Measurements from ENCODE around the gene DECR2.
"Not testable (repeated sequence)": the region's sequence is repeated elsewhere in the genome, so short reads cannot be mapped to it uniquely, and the experiment has no call there.

DECR2 gene

GRCh38 chr16:379961-380761, 21.5 kb upstream of the DECR2 start:
- no peak for FAIRE-seq

GRCh38 chr16:380762-381011, 21.0 kb upstream of the DECR2 start:
- no peak for FAIRE-seq

- no peak for FAIRE-seq
Observed at GRCh38 chr16:381012-381788, 20.5 kb upstream of the DECR2 start.

- no peak for FAIRE-seq
Observed at GRCh38 chr16:381789-382717, 19.6 kb upstream of the DECR2 start, which contains the start of gene PGAP6. PGAP6 (minus strand) TSS chr16:381978; CDS start chr16:381821, 157 bp downstream.

GRCh38 chr16:383326-384051, 18.2 kb upstream of the DECR2 start:
- FAIRE-seq: no peak

- no peak for FAIRE-seq
Observed at GRCh38 chr16:386641-387156, 15.0 kb upstream of the DECR2 start.

DNA sequence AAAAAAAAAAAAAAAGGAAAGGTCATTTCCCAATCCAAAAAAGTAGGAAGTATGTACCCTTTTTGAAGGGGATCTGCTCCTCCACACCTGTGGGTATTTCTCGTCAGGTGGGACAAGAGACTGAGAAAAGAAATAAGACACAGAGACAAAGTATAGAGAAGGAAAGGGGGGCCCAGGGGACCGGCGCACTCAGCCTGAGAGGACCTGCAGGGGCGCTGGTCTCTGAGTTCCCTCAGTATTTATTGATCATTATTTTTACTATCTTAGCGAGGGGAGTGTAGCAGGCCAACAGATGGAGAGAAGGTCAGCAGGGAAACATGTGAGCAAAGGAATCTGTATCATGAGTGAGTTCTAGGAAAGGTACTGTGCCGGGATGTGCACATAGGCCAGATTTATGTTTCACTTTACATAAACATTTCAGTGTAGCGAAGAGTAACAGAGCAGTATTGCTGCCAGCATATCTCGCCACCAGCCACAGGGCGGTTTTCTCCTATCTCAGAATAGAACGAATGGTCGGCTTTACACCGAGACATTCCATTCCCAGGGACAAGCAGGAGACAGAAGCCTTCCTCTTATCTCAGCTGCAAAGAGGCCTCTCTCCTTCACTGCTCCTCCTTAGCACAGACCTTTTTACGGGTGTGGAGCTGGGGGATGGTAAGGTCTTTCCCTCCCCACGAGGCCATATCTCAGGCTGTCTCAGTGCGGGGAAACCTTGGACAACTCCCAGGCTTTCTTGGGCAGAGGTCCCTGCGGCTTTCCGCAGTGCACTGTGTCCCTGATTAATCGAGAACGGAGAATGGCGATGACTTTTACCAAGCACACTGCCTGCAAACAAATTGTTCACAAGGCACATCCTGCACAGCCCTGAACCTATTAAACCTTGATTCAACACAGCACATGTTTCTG, 13.7 kb upstream of the DECR2 start:
- not testable (repeated sequence) for FAIRE-seq

DNA sequence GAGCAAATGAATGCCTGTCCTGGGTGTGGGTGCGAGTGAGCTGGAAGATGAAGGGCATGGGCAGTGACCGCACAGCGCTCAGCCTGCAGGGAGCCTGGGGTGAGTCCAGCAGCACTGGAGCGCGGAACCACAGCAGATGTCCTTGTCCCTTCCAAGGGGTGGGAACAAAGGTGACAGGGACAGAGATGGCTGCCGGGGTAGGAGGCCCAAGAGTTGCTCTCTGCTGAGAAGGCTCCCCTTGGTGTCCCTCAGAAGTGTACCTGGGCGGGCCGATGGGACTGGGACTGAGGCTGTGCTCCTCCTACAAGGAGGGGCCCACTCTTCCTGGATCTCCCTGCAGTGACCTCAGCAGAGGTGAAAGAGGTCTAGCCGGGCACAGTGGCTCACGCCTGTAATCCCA, 12.3 kb upstream of the DECR2 start:
- no peak for FAIRE-seq

- FAIRE-seq: no peak
Observed at GRCh38 chr16:391885-392335, 9.8 kb upstream of the DECR2 start.

- no peak for FAIRE-seq
Observed at GRCh38 chr16:392450-393030, 9.1 kb upstream of the DECR2 start.

- FAIRE-seq: no peak
Observed at GRCh38 chr16:396199-396598, 5.5 kb upstream of the DECR2 start.

- no peak for FAIRE-seq
Observed at GRCh38 chr16:396605-397004, 5.1 kb upstream of the DECR2 start.

DNA sequence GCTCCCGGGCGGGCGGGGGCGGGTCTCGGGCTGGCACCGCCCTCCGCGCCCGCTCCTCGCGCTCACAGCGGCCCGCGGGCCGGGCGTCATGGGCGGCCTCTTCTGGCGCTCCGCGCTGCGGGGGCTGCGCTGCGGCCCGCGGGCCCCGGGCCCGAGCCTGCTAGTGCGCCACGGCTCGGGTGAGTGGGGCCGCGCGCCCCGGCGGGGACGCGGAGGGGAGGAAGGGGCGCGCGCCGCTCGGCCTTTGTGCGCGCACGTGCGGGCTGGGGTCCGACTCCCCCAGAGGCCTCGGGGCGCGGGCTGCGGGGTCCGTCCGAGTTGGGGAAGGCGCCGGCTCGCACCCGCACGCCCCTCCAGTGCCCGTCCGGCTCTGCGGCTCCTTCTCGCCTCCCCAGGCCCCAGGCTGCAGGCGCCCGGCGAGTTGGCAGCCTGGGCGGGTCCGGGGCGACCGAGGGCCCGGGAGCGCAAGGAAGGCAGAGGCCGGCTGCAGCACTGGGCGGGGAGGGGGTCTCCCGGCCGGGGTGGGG, 4.5 kb upstream of the DECR2 start, which contains the start of gene NME4:
TSS of gene NME4 (plus strand) at position 65 of the 527 bp plus-strand sequence. CDS start at position 89, 24 bp downstream.
- FAIRE-seq: no peak

- FAIRE-seq: no peak
Observed at GRCh38 chr16:397736-398332, 3.9 kb upstream of the DECR2 start.

- no peak for FAIRE-seq
Observed at GRCh38 chr16:398561-399339, 2.9 kb upstream of the DECR2 start.

GRCh38 chr16:399340-400019, 2.2 kb upstream of the DECR2 start:
- FAIRE-seq: no peak

DNA sequence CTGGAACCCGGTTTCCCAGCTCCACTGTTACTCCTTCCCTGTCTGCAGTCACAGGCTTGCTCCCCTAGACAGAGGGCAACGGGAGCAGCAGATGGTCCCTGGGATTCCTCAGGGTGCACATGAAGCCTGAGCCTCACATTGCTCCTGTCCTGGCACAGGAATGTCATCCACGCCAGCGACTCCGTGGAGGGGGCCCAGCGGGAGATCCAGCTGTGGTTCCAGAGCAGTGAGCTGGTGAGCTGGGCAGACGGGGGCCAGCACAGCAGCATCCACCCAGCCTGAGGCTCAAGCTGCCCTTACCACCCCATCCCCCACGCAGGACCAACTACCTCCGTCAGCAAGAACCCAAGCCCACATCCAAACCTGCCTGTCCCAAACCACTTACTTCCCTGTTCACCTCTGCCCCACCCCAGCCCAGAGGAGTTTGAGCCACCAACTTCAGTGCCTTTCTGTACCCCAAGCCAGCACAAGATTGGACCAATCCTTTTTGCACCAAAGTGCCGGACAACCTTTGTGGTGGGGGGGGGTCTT, 1.6 kb upstream of the DECR2 start:
- no peak for FAIRE-seq

DNA sequence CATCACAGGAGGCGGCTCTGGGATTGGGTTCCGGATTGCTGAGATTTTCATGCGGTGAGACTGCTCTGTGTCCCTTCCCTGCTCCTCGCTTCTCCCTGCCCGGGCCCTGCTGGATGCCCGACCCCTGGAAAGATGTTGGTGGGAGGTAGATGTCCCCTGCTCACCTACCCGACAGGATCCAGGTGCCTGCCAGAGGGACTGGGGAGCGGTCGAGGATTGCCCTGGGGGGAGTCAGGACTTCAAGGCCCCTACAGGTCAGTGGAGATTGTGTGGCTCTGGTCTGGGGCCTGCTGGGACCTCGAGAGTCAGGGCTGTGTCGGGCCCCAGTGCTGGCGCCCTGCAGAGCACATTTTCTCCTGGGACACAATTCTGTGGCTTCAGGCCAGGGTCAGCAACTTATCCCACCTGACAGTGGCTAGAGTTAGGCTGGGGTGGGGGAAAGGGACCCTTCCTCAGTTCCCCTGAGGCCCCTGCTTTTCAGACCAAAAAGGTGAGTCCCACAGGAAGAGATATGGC, 3.3 kb downstream of the DECR2 start:
- no peak for FAIRE-seq
